A673 (cell line): Measurements from ENCODE around the gene MSRB2. TPM values are rescaled to one million over a fixed set of nuclear protein-coding genes. Genes with fewer than 3 reads are reported as not detected.
A peak's percentile ranks its signal among the peaks of the same experiment; 100 is the strongest.
"Not testable (repeated sequence)": the region's sequence is repeated elsewhere in the genome, so short reads cannot be mapped to it uniquely, and the experiment has no call there.

ENCODE experiments used
- BruUV-seq: library from RNA; stranded (reverse); fragments of 400-500 nt; replicated peaks from 2 replicates; lab custom pipeline; 2021; lab: Mats Ljungman, UMichigan
- CTCF ChIA-PET: fragments of 300-600 bp; sonication (Branson Sonifier 250); formaldehyde crosslinking; loops from one replicate; lab custom pipeline; 2022; ENCODE audit warnings: antibody characterized with exemption; lab: Charles Lee
- POLR2A ChIA-PET: fragments of 300-600 bp; sonication (Branson Sonifier 250); formaldehyde crosslinking; loops from one replicate; lab custom pipeline; 2022; ENCODE audit warnings: antibody characterized with exemption; ENCODE audit not compliant: low non-redundant PET; lab: Charles Lee
- DNase-seq: peaks from one replicate; pipeline ENCODE4 v3.0.0-alpha.2; 2015; ENCODE audit warnings: low spot score
- H3K27ac ChIP-seq: fragments of 200-600 bp; sonication (generic); 2 replicates; pipeline ENCODE4 v1.5.1; 2016; ENCODE audit warnings: mixed run types, low read depth, mild to moderate bottlenecking, mixed read lengths, antibody characterized with exemption, low read length; ENCODE audit not compliant: poor library complexity, severe bottlenecking
- H3K27me3 ChIP-seq: fragments of 200-600 bp; sonication (generic); replicated peaks from 2 replicates; pipeline ENCODE4 v1.6.1; 2017; ENCODE audit warnings: mixed run types, low read depth, mild to moderate bottlenecking, mixed read lengths, antibody characterized with exemption, low read length; ENCODE audit not compliant: insufficient read depth, poor library complexity
- H3K36me3 ChIP-seq: fragments of 200-600 bp; sonication (generic); 2 replicates; pipeline ENCODE4 v1.6.1; 2016; ENCODE audit warnings: mixed run types, mild to moderate bottlenecking, mixed read lengths, antibody characterized with exemption, low read length; ENCODE audit not compliant: insufficient read depth, poor library complexity, severe bottlenecking
- H3K4me1 ChIP-seq: fragments of 200-600 bp; sonication (generic); 2 replicates; pipeline ENCODE4 v1.6.1; 2017; ENCODE audit warnings: mixed run types, mild to moderate bottlenecking, mixed read lengths, antibody characterized with exemption, low read length; ENCODE audit not compliant: insufficient read depth, poor library complexity, severe bottlenecking
- H3K4me3 ChIP-seq: fragments of 200-600 bp; sonication (generic); 2 replicates; pipeline ENCODE4 v1.5.1; 2016; ENCODE audit warnings: low read depth, mixed run types, mild to moderate bottlenecking, mixed read lengths, low read length; ENCODE audit not compliant: poor library complexity, severe bottlenecking
- H3K9me3 ChIP-seq: fragments of 200-600 bp; sonication (generic); 2 replicates; pipeline ENCODE4 v1.6.1; 2016; ENCODE audit warnings: mixed run types, low read depth, mild to moderate bottlenecking, mixed read lengths, antibody characterized with exemption, low read length; ENCODE audit not compliant: poor library complexity, severe bottlenecking
- CTCF ChIP-seq: fragments of 300-800, 200-600 bp; sonication (generic); conservative IDR thresholded peaks from 2 replicates; pipeline ENCODE4 v1.5.1; 2017; ENCODE audit warnings: low read depth, mild to moderate bottlenecking, antibody characterized with exemption, low read length, moderate library complexity, mixed read lengths
- EZH2 ChIP-seq: fragments of 200-600 bp; sonication (generic); IDR thresholded peaks from 2 replicates; pipeline ENCODE4 v1.6.1; 2017; ENCODE audit warnings: borderline replicate concordance, low read depth, mild to moderate bottlenecking, mixed read lengths, antibody characterized with exemption, low read length; ENCODE audit not compliant: poor library complexity, severe bottlenecking
- intact Hi-C: fragments of 100-400 bp; cut with micrococcal nuclease; formaldehyde crosslinking; loops from one replicate; pipeline ENCODE4 v1.10.0; 2022; ENCODE audit not compliant: unreplicated experiment
- total RNA-seq: library from RNA; stranded (reverse); gene quantifications from 2 replicates; pipeline ENCODE4 v1.2.3, GENCODE V29; 2021

MSRB2 gene
- total RNA-seq, 1 experiment from 2014 or later, result 6.4 TPM

- H3K9me3 ChIP-seq, result no peaks in the 10 kb centered on the region
- intact Hi-C loops, result loop anchor here (10.0 kb wide), 1 partner anchor 509 kb away; no protein-coding TSS in a partner anchor
- H3K36me3 ChIP-seq, result no peaks in the 10 kb centered on the region
- H3K27me3 ChIP-seq, result no peaks in the 10 kb centered on the region
- no peak for TF ChIP-seq EZH2
- TF ChIP-seq CTCF, result no peak
- peaks cover 8% of the 10 kb centered on the region for H3K4me1 ChIP-seq
- DNase-seq, result no peak
- CTCF ChIA-PET, result no interaction called here
- POLR2A ChIA-PET, result no interaction called here
- no peak overlapping the region for H3K27ac ChIP-seq
- no TSS peak for BruUV-seq
- H3K4me3 ChIP-seq, result no peak overlapping the region
Measured at GRCh38 chr10:23063973-23064812, 31.2 kb upstream of the MSRB2 start.

- BruUV-seq, H3K4me1 ChIP-seq, H3K27ac ChIP-seq, DNase-seq, H3K27me3 ChIP-seq, CTCF ChIA-PET, POLR2A ChIA-PET, H3K9me3 ChIP-seq, H3K4me3 ChIP-seq, H3K36me3 ChIP-seq: not testable (repeated sequence)
- intact Hi-C loops, result loop anchor here (5.0 to 10.0 kb wide), 3 partner anchors 77 to 1072 kb away; no protein-coding TSS in a partner anchor
Measured at GRCh38 chr10:23064813-23065114, 30.6 kb upstream of the MSRB2 start.

- Histone ChIP-seq H3K9me3 (no peaks in the 10 kb centered on the region), H3K27ac (no peak overlapping the region), H3K4me3 (no peak overlapping the region), H3K4me1 (peaks cover 8% of the 10 kb centered on the region), H3K36me3 (no peaks in the 10 kb centered on the region), H3K27me3 (no peaks in the 10 kb centered on the region)
- CTCF ChIA-PET, result interaction anchor here (0.7 kb wide), 2 partner anchors 135 to 518 kb away, joined by 3 to 6 read pairs; no protein-coding TSS in a partner anchor
- DNase-seq, result peak; percentile 40
- TF ChIP-seq CTCF (no peak), EZH2 (no peak)
- no TSS peak for BruUV-seq
- intact Hi-C loops, result loop anchor here (5.0 to 10.0 kb wide), 3 partner anchors 78 to 1073 kb away; no protein-coding TSS in a partner anchor
- POLR2A ChIA-PET, result no interaction called here
Measured at GRCh38 chr10:23065181-23065948, 30.0 kb upstream of the MSRB2 start.
